ENCODE results near the gene CCND1. TPM values are rescaled to one million over a fixed set of nuclear protein-coding genes. Genes with fewer than 3 reads are reported as not detected.

The CCND1 gene
- total and polyA plus RNA-seq, 2 of the 8 experiments (the other 6 are each of a cell fraction or from before 2014, with no cell fraction given) = 64.5 to 170 TPM

GRCh38 chr11:69674886-69675714, 34.1 kb downstream of the CCND1 start, which contains the start of gene LTO1 (continued):
- no peak for TF ChIP-seq EP300 (IDR thresholded peaks at IDR 0.05; ENCODE audit: borderline replicate concordance in 1 of 2, low read depth in 2 of 2, low read length in 2 of 2)

All from H1 (cell line).